ENCODE results near the gene OR5H14. TPM values are rescaled to one million over a fixed set of nuclear protein-coding genes. Genes with fewer than 3 reads are reported as not detected.

OR5H14 gene
- total RNA-seq, result not detected

- no peak for TF ChIP-seq CTCF (IDR thresholded peaks at IDR 0.05)
- DNase-seq (ENCODE audit: low spot score), result no peak
- no peak for ATAC-seq (ENCODE audit: low FRiP score)
Observed at GRCh38 chr3:98147179-98147578, at the start of gene OR5H14. OR5H14 (plus strand) TSS chr3:98147479; CDS start chr3:98149386, 1,907 bp downstream.

- DNase-seq (ENCODE audit: low spot score), result no peak
- TF ChIP-seq CTCF (IDR thresholded peaks at IDR 0.05), result no peak
- ATAC-seq (ENCODE audit: low FRiP score), result no peak
Observed at GRCh38 chr3:98099848-98100247, 47.4 kb upstream of the OR5H14 start.

- ATAC-seq (ENCODE audit: low FRiP score) (no peak), DNase-seq (ENCODE audit: low spot score) (no peak)
- no peak for TF ChIP-seq CTCF (IDR thresholded peaks at IDR 0.05)
Observed at GRCh38 chr3:98108162-98108561, 39.1 kb upstream of the OR5H14 start.

GRCh38 chr3:98109807-98110549 lies 37.3 kb upstream of the OR5H14 start:
- TF ChIP-seq CTCF (IDR thresholded peaks at IDR 0.05), result no peak
- ATAC-seq (ENCODE audit: low FRiP score), result no peak

GRCh38 chr3:98110550-98110908 lies 36.8 kb upstream of the OR5H14 start:
- no peak for TF ChIP-seq CTCF (IDR thresholded peaks at IDR 0.05)
- ATAC-seq (ENCODE audit: low FRiP score), result no peak
- DNase-seq (ENCODE audit: low spot score), result no peak

More at GRCh38 chr3:98109807-98110549, 37.3 kb upstream of the OR5H14 start:
- no peak for DNase-seq (ENCODE audit: low spot score)

GRCh38 chr3:98114264-98114663 lies 33.0 kb upstream of the OR5H14 start:
- TF ChIP-seq CTCF (IDR thresholded peaks at IDR 0.05), result no peak
- ATAC-seq (ENCODE audit: low FRiP score), result no peak
- no peak for DNase-seq (ENCODE audit: low spot score)

GRCh38 chr3:98115717-98116116 lies 31.6 kb upstream of the OR5H14 start:
- no peak for ATAC-seq (ENCODE audit: low FRiP score)
- no peak for TF ChIP-seq CTCF (IDR thresholded peaks at IDR 0.05)
- no peak for DNase-seq (ENCODE audit: low spot score)
